ENCODE data around the gene PCSK9. TPM values are rescaled to one million over a fixed set of nuclear protein-coding genes. Genes with fewer than 3 reads are reported as not detected.
A peak's percentile ranks its signal among the peaks of the same experiment; 100 is the strongest.

Gene PCSK9
- total RNA-seq, 1 experiment from 2014 or later: 38.9 TPM

GRCh38 chr1:55081188-55081904 is 42.0 kb downstream of the PCSK9 start:
- H3K4me3 ChIP-seq (ENCODE audit: low read depth, low read length, poor library complexity, severe bottlenecking): no peak overlapping the region
- CTCF ChIA-PET: interaction anchor here (0.6 kb wide), 1 partner anchor 955 kb away, joined by 8 read pairs; no protein-coding TSS in a partner anchor
- peak; percentile 41 for DNase-seq (ENCODE audit: low spot score)
- intact Hi-C loops (cut with micrococcal nuclease; ENCODE audit: unreplicated experiment): no loop called here
- H3K36me3 ChIP-seq (ENCODE audit: insufficient read depth, low read length, poor library complexity, severe bottlenecking): peaks cover 82% of the 10 kb centered on the region
- TF ChIP-seq CTCF (conservative IDR thresholded peaks at IDR 0.05; ENCODE audit: low read depth, low read length) (no peak), EZH2 (IDR thresholded peaks at IDR 0.05; ENCODE audit: borderline replicate concordance, low read depth, low read length, poor library complexity, severe bottlenecking) (no peak)
- H3K27me3 ChIP-seq (replicated peaks; ENCODE audit: insufficient read depth, low read depth, low read length, poor library complexity): no peaks in the 10 kb centered on the region
- no TSS peak for BruUV-seq (replicated peaks)
- POLR2A ChIA-PET (ENCODE audit: low non-redundant PET): no interaction called here
- H3K4me1 ChIP-seq (ENCODE audit: insufficient read depth, low read length, poor library complexity, severe bottlenecking): peaks cover 6% of the 10 kb centered on the region
- H3K9me3 ChIP-seq (ENCODE audit: low read depth, low read length, poor library complexity, severe bottlenecking): no peaks in the 10 kb centered on the region
- no peak overlapping the region for H3K27ac ChIP-seq (ENCODE audit: low read depth, low read length, poor library complexity, severe bottlenecking)

GRCh38 chr1:55081905-55082296 is 42.6 kb downstream of the PCSK9 start:
- no peak overlapping the region for H3K4me3 ChIP-seq (ENCODE audit: low read depth, low read length, poor library complexity, severe bottlenecking)
- H3K36me3 ChIP-seq (ENCODE audit: insufficient read depth, low read length, poor library complexity, severe bottlenecking): peaks cover 80% of the 10 kb centered on the region
- CTCF ChIA-PET: interaction anchor here (0.6 kb wide), 1 partner anchor 955 kb away, joined by 8 read pairs; no protein-coding TSS in a partner anchor
- no peak for DNase-seq (ENCODE audit: low spot score)
- H3K4me1 ChIP-seq (ENCODE audit: insufficient read depth, low read length, poor library complexity, severe bottlenecking): peaks cover 6% of the 10 kb centered on the region
- no TSS peak for BruUV-seq (replicated peaks)
- H3K9me3 ChIP-seq (ENCODE audit: low read depth, low read length, poor library complexity, severe bottlenecking): no peaks in the 10 kb centered on the region
- POLR2A ChIA-PET (ENCODE audit: low non-redundant PET): no interaction called here
- intact Hi-C loops (cut with micrococcal nuclease; ENCODE audit: unreplicated experiment): no loop called here
- H3K27me3 ChIP-seq (replicated peaks; ENCODE audit: insufficient read depth, low read depth, low read length, poor library complexity): no peaks in the 10 kb centered on the region
- no peak overlapping the region for H3K27ac ChIP-seq (ENCODE audit: low read depth, low read length, poor library complexity, severe bottlenecking)
- TF ChIP-seq CTCF (conservative IDR thresholded peaks at IDR 0.05; ENCODE audit: low read depth, low read length) (no peak), EZH2 (IDR thresholded peaks at IDR 0.05; ENCODE audit: borderline replicate concordance, low read depth, low read length, poor library complexity, severe bottlenecking) (no peak)

- TF ChIP-seq EZH2 (IDR thresholded peaks at IDR 0.05; ENCODE audit: borderline replicate concordance, low read depth, low read length, poor library complexity, severe bottlenecking) (no peak), CTCF (conservative IDR thresholded peaks at IDR 0.05; ENCODE audit: low read depth, low read length) (no peak)
- Histone ChIP-seq H3K9me3 (ENCODE audit: low read depth, low read length, poor library complexity, severe bottlenecking) (no peaks in the 10 kb centered on the region), H3K36me3 (ENCODE audit: insufficient read depth, low read length, poor library complexity, severe bottlenecking) (peaks cover 81% of the 10 kb centered on the region), H3K4me3 (ENCODE audit: low read depth, low read length, poor library complexity, severe bottlenecking) (no peak overlapping the region), H3K27me3 (replicated peaks; ENCODE audit: insufficient read depth, low read depth, low read length, poor library complexity) (no peaks in the 10 kb centered on the region), H3K4me1 (ENCODE audit: insufficient read depth, low read length, poor library complexity, severe bottlenecking) (peaks cover 6% of the 10 kb centered on the region), H3K27ac (ENCODE audit: low read depth, low read length, poor library complexity, severe bottlenecking) (no peak overlapping the region)
- ChIA-PET CTCF (no interaction called here), POLR2A (ENCODE audit: low non-redundant PET) (no interaction called here)
- no peak for DNase-seq (ENCODE audit: low spot score)
- intact Hi-C loops (cut with micrococcal nuclease; ENCODE audit: unreplicated experiment): no loop called here
- no TSS peak for BruUV-seq (replicated peaks)
These were observed 44.9 kb downstream of the PCSK9 start for GRCh38 chr1:55084257-55084656.

Measured in A673 (cell line).